WTC11 (cell line): ENCODE measurements around the gene CSTPP1. TPM values are rescaled to one million over a fixed set of nuclear protein-coding genes. Genes with fewer than 3 reads are reported as not detected.

Experiments
- ATAC-seq: fragments of 200-7000 bp; cut with Tn5 transposase; 2 replicates; pipeline ENCODE4 v1.10.0; 2021; ENCODE audit warnings: mild to moderate bottlenecking, moderate library complexity
- CTCF ChIA-PET: fragments of 300-600 bp; sonication (Branson Sonifier 250); formaldehyde crosslinking; loops from one replicate; lab custom pipeline; 2021; ENCODE audit warnings: antibody characterized with exemption; lab: Charles Lee
- POLR2A ChIA-PET: fragments of 350-600 bp; sonication (Branson Sonifier 250); formaldehyde crosslinking; loops from one replicate; lab custom pipeline; 2021; ENCODE audit warnings: antibody characterized with exemption; lab: Charles Lee
- DNase-seq: peaks from one replicate; pipeline ENCODE4 v3.0.0; 2021; ENCODE audit warnings: low spot score
- H3K27ac Mint-ChIP-seq: 2 replicates; pipeline ENCODE4 v1.8.0; 2021; ENCODE audit warnings: mixed read lengths
- H3K27me3 Mint-ChIP-seq: 2 replicates; pipeline ENCODE4 v1.8.0; 2021; ENCODE audit warnings: low read depth, mild to moderate bottlenecking, moderate library complexity, mixed read lengths
- H3K36me3 Mint-ChIP-seq: 2 replicates; pipeline ENCODE4 v1.8.0; 2021; ENCODE audit warnings: mixed read lengths
- H3K4me1 Mint-ChIP-seq: 2 replicates; pipeline ENCODE4 v1.8.0; 2022; ENCODE audit warnings: mixed read lengths
- H3K4me3 Mint-ChIP-seq: 2 replicates; pipeline ENCODE4 v1.8.0; 2021; ENCODE audit warnings: mild to moderate bottlenecking, moderate library complexity, mixed read lengths
- H3K9me3 Mint-ChIP-seq: 2 replicates; pipeline ENCODE4 v1.8.0; 2021; ENCODE audit warnings: mixed read lengths
- FOXK1 ChIP-seq: sonication (generic); formaldehyde crosslinking; IDR thresholded peaks from 2 replicates; pipeline ENCODE4 v1.8.0; 2022; ENCODE audit warnings: mild to moderate bottlenecking, moderate library complexity, missing genetic modification reagents
- FOXP1 ChIP-seq: sonication (generic); formaldehyde crosslinking; IDR thresholded peaks from 2 replicates; pipeline ENCODE4 v1.8.0; 2022; ENCODE audit warnings: missing genetic modification reagents, mild to moderate bottlenecking, moderate library complexity, borderline replicate concordance
- GTF2I ChIP-seq: fragments of 250-450 bp; sonication (Bioruptor Pico); conservative IDR thresholded peaks from 2 replicates; pipeline ENCODE4 v1.4.0; 2021; ENCODE audit warnings: mild to moderate bottlenecking
- IRF2 ChIP-seq: sonication (generic); formaldehyde crosslinking; IDR thresholded peaks from 2 replicates; pipeline ENCODE4 v1.8.0; 2022; ENCODE audit warnings: low read depth, missing genetic modification reagents, borderline replicate concordance
- JUN ChIP-seq: sonication (generic); formaldehyde crosslinking; IDR thresholded peaks from 2 replicates; pipeline ENCODE4 v1.8.0; 2023; ENCODE audit warnings: mild to moderate bottlenecking, missing genetic modification reagents
- KAT7 ChIP-seq: sonication (generic); formaldehyde crosslinking; IDR thresholded peaks from 2 replicates; pipeline ENCODE4 v1.8.1; 2023; ENCODE audit warnings: missing genetic modification reagents, mild to moderate bottlenecking, borderline replicate concordance
- MYBL2 ChIP-seq: sonication (generic); formaldehyde crosslinking; IDR thresholded peaks from 2 replicates; pipeline ENCODE4 v1.8.1; 2023; ENCODE audit warnings: mild to moderate bottlenecking, moderate library complexity, missing genetic modification reagents
- NR1H2 ChIP-seq: sonication (generic); formaldehyde crosslinking; IDR thresholded peaks from 2 replicates; pipeline ENCODE4 v1.9.0; 2021; ENCODE audit warnings: mild to moderate bottlenecking, moderate library complexity, missing genetic modification reagents
- SMAD3 ChIP-seq: sonication (generic); formaldehyde crosslinking; IDR thresholded peaks from 2 replicates; pipeline ENCODE4 v1.8.0; 2022; ENCODE audit warnings: missing genetic modification reagents, mild to moderate bottlenecking, borderline replicate concordance
- SMAD4 ChIP-seq: sonication (generic); formaldehyde crosslinking; IDR thresholded peaks from 2 replicates; pipeline ENCODE4 v1.8.0; 2022; ENCODE audit warnings: mild to moderate bottlenecking, missing genetic modification reagents
- TEAD1 ChIP-seq: sonication (generic); formaldehyde crosslinking; IDR thresholded peaks from 2 replicates; pipeline ENCODE4 v1.8.0; 2022; ENCODE audit warnings: mild to moderate bottlenecking, missing genetic modification reagents
- TEAD4 ChIP-seq: sonication (generic); formaldehyde crosslinking; IDR thresholded peaks from 2 replicates; pipeline ENCODE4 v1.8.0; 2022; ENCODE audit warnings: mild to moderate bottlenecking, missing genetic modification reagents
- ZNF121 ChIP-seq: sonication (generic); formaldehyde crosslinking; IDR thresholded peaks from 2 replicates; pipeline ENCODE4 v1.8.0; 2023; ENCODE audit warnings: missing genetic modification reagents
- ZNF423 ChIP-seq: fragments of 250-450 bp; sonication (Bioruptor Pico); IDR thresholded peaks from 2 replicates; pipeline ENCODE4 v2.1.2; 2022; ENCODE audit warnings: mild to moderate bottlenecking, moderate library complexity
- total RNA-seq: library from RNA; stranded (reverse); gene quantifications from 3 replicates; pipeline ENCODE4 v1.2.3, GENCODE V29; 2021
- TF ChIP-seq, protein P1 (sequence below): sonication (generic); formaldehyde crosslinking; IDR thresholded peaks from 2 replicates; pipeline ENCODE4 v1.8.1; 2022; ENCODE audit warnings: low read depth, missing genetic modification reagents, borderline replicate concordance
- TF ChIP-seq, protein P2 (sequence below): sonication (generic); formaldehyde crosslinking; IDR thresholded peaks from 2 replicates; pipeline ENCODE4 v1.8.0; 2022; ENCODE audit warnings: missing genetic modification reagents
- TF ChIP-seq, protein P3 (sequence below): fragments of 250-450 bp; sonication (Bioruptor Pico); IDR thresholded peaks from 2 replicates; pipeline ENCODE4 v1.9.0; 2021; ENCODE audit warnings: mild to moderate bottlenecking, borderline replicate concordance
- TF ChIP-seq, protein P4 (sequence below): sonication (generic); formaldehyde crosslinking; IDR thresholded peaks from 2 replicates; pipeline ENCODE4 v1.8.0; 2022; ENCODE audit warnings: mild to moderate bottlenecking, missing genetic modification reagents
- TF ChIP-seq, protein P5 (sequence below): sonication (generic); formaldehyde crosslinking; IDR thresholded peaks from 2 replicates; pipeline ENCODE4 v1.8.0; 2022; ENCODE audit warnings: mild to moderate bottlenecking, missing genetic modification reagents
- TF ChIP-seq, protein P6 (sequence below): sonication (generic); formaldehyde crosslinking; IDR thresholded peaks from 2 replicates; pipeline ENCODE4 v1.8.1; 2023; ENCODE audit warnings: mild to moderate bottlenecking, missing genetic modification reagents
- TF ChIP-seq, protein P7 (sequence below): sonication (generic); formaldehyde crosslinking; IDR thresholded peaks from 2 replicates; pipeline ENCODE4 v1.8.1; 2022; ENCODE audit warnings: mild to moderate bottlenecking, moderate library complexity, missing genetic modification reagents

The CSTPP1 gene
- total RNA-seq, 1 experiment from 2014 or later, result 23.6 TPM

DNA sequence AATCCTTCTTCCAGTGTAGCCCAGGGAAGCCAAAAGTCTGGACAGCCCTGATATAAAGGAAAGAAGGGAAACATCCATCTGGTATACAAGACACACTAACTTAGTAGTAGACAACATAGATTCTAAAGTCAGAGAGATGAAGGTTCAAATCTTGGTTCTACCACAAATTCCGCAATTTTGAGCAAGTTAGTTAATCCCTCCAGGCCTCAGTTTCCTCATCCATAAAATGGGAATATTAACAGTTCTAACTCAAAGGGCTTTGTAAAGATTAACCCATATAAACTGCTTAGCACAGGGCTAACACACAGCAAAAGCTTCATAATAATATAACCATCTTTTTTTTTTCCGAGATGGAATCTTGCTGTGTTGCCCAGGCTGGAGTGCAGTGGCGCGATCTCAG, 29.0 kb upstream of the CSTPP1 start:
- ATAC-seq, result no peak
- POLR2A ChIA-PET, result no interaction called here
- Mint-ChIP-seq H3K9me3 (no peaks in the 10 kb centered on the region), H3K4me3 (peak overlapping the region; percentile 13; the same call in 1 of the 2 replicates), H3K27me3 (no peaks in the 10 kb centered on the region), H3K27ac (peak overlapping the region; percentile 93), H3K36me3 (0 out of 2 replicates have a peak, but pooled peaks cover 2% of the 10 kb centered on the region), H3K4me1 (peaks cover 78% of the 10 kb centered on the region)
- no peak for DNase-seq
- TF ChIP-seq ZNF423 (CRISPR knock-in tag), result no peak
- peak; percentile 89 for TF ChIP-seq ZNF121
- TF ChIP-seq JUN (CRISPR knock-in tag), result no peak
- peak; percentile 16; the same call in 1 of the 2 replicates for TF ChIP-seq GTF2I
- CTCF ChIA-PET, result interaction anchor here (1.1 to 15.5 kb wide), 3 partner anchors 9 to 255 kb away, joined by 3 to 182 read pairs (median 15); no protein-coding TSS in a partner anchor

DNA sequence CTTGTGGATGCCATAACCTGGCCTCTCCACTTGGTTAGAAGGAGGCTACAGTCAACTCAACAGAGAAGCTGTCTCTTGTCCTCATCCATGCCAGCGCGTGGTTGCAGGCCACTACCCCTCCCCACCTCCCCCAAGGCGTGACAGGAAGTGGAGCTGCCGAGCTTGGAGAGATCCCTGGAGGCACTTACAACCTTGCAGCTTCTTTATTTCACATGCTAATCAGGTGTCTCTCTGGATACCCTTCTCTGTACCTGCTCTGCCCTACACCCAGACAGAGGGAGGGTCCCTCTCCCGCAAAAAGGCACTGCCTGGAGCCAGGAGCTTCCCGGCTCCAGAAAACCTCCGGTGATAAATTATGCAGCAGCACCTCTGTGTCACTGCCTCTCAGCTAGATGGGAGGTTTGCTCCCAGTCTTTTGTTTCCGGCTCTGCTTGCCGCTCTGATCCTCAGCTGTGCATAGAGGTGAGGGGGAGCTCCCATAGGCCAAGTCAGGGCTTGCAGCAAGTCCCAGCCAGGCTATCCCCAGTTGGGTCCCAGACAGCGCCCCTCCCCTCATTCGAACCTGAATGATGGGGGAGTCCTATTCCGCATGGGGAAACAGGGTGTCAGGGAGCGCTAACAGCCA, 23.9 kb upstream of the CSTPP1 start:
- CTCF ChIA-PET, result interaction anchor here (0.8 to 15.5 kb wide), 20 partner anchors 9 to 641 kb away, joined by 3 to 182 read pairs (median 4); partner anchors contain the start of genes ARHGAP1, CELF1, CSTPP1 and DDB2
- Mint-ChIP-seq H3K4me1 (peaks cover 83% of the 10 kb centered on the region), H3K27ac (peak overlapping the region; percentile 100), H3K36me3 (peaks cover 3% of the 10 kb centered on the region; the same call in 1 of the 2 replicates), H3K27me3 (peaks cover 7% of the 10 kb centered on the region; the same call in 1 of the 2 replicates), H3K4me3 (peak overlapping the region; percentile 80), H3K9me3 (no peaks in the 10 kb centered on the region)
- DNase-seq (peak; percentile 77), ATAC-seq (peak; percentile 85)
- POLR2A ChIA-PET, result interaction anchor here (0.5 to 2.1 kb wide), 10 partner anchors 9 to 302 kb away, joined by 3 to 11 read pairs (median 4); partner anchors contain the start of genes CSTPP1 and DDB2
- TF ChIP-seq MYBL2 (peak; percentile 42; the same call in 1 of the 2 replicates), NR1H2 (no peak), IRF2 (CRISPR knock-in tag) (no peak), KAT7 (CRISPR knock-in tag) (no peak), SMAD3 (CRISPR knock-in tag) (peak; percentile 54; the same call in 1 of the 2 replicates), TEAD1 (CRISPR knock-in tag) (0 out of 2 replicates have a peak, but pooled peaks have one; percentile 38), TEAD4 (no peak), SMAD4 (CRISPR knock-in tag) (no peak), JUN (CRISPR knock-in tag) (no peak), FOXK1 (0 out of 2 replicates have a peak, but pooled peaks have one; percentile 20), FOXP1 (CRISPR knock-in tag) (no peak)
- TF ChIP-seq, protein P1, sequence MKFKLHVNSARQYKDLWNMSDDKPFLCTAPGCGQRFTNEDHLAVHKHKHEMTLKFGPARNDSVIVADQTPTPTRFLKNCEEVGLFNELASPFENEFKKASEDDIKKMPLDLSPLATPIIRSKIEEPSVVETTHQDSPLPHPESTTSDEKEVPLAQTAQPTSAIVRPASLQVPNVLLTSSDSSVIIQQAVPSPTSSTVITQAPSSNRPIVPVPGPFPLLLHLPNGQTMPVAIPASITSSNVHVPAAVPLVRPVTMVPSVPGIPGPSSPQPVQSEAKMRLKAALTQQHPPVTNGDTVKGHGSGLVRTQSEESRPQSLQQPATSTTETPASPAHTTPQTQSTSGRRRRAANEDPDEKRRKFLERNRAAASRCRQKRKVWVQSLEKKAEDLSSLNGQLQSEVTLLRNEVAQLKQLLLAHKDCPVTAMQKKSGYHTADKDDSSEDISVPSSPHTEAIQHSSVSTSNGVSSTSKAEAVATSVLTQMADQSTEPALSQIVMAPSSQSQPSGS (CRISPR knock-in tag), result no peak
- TF ChIP-seq, protein P2, sequence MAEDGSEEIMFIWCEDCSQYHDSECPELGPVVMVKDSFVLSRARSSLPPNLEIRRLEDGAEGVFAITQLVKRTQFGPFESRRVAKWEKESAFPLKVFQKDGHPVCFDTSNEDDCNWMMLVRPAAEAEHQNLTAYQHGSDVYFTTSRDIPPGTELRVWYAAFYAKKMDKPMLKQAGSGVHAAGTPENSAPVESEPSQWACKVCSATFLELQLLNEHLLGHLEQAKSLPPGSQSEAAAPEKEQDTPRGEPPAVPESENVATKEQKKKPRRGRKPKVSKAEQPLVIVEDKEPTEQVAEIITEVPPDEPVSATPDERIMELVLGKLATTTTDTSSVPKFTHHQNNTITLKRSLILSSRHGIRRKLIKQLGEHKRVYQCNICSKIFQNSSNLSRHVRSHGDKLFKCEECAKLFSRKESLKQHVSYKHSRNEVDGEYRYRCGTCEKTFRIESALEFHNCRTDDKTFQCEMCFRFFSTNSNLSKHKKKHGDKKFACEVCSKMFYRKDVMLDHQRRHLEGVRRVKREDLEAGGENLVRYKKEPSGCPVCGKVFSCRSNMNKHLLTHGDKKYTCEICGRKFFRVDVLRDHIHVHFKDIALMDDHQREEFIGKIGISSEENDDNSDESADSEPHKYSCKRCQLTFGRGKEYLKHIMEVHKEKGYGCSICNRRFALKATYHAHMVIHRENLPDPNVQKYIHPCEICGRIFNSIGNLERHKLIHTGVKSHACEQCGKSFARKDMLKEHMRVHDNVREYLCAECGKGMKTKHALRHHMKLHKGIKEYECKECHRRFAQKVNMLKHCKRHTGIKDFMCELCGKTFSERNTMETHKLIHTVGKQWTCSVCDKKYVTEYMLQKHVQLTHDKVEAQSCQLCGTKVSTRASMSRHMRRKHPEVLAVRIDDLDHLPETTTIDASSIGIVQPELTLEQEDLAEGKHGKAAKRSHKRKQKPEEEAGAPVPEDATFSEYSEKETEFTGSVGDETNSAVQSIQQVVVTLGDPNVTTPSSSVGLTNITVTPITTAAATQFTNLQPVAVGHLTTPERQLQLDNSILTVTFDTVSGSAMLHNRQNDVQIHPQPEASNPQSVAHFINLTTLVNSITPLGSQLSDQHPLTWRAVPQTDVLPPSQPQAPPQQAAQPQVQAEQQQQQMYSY, result peak; percentile 57
- TF ChIP-seq, protein P3, sequence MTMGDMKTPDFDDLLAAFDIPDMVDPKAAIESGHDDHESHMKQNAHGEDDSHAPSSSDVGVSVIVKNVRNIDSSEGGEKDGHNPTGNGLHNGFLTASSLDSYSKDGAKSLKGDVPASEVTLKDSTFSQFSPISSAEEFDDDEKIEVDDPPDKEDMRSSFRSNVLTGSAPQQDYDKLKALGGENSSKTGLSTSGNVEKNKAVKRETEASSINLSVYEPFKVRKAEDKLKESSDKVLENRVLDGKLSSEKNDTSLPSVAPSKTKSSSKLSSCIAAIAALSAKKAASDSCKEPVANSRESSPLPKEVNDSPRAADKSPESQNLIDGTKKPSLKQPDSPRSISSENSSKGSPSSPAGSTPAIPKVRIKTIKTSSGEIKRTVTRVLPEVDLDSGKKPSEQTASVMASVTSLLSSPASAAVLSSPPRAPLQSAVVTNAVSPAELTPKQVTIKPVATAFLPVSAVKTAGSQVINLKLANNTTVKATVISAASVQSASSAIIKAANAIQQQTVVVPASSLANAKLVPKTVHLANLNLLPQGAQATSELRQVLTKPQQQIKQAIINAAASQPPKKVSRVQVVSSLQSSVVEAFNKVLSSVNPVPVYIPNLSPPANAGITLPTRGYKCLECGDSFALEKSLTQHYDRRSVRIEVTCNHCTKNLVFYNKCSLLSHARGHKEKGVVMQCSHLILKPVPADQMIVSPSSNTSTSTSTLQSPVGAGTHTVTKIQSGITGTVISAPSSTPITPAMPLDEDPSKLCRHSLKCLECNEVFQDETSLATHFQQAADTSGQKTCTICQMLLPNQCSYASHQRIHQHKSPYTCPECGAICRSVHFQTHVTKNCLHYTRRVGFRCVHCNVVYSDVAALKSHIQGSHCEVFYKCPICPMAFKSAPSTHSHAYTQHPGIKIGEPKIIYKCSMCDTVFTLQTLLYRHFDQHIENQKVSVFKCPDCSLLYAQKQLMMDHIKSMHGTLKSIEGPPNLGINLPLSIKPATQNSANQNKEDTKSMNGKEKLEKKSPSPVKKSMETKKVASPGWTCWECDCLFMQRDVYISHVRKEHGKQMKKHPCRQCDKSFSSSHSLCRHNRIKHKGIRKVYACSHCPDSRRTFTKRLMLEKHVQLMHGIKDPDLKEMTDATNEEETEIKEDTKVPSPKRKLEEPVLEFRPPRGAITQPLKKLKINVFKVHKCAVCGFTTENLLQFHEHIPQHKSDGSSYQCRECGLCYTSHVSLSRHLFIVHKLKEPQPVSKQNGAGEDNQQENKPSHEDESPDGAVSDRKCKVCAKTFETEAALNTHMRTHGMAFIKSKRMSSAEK, result no peak
- TF ChIP-seq, protein P4, sequence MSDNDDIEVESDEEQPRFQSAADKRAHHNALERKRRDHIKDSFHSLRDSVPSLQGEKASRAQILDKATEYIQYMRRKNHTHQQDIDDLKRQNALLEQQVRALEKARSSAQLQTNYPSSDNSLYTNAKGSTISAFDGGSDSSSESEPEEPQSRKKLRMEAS (CRISPR knock-in tag), result peak; percentile 85; the same call in 1 of the 2 replicates
- TF ChIP-seq, protein P5, sequence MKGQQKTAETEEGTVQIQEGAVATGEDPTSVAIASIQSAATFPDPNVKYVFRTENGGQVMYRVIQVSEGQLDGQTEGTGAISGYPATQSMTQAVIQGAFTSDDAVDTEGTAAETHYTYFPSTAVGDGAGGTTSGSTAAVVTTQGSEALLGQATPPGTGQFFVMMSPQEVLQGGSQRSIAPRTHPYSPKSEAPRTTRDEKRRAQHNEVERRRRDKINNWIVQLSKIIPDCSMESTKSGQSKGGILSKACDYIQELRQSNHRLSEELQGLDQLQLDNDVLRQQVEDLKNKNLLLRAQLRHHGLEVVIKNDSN, result 0 out of 2 replicates have a peak, but pooled peaks have one; percentile 13
- TF ChIP-seq, protein P6, sequence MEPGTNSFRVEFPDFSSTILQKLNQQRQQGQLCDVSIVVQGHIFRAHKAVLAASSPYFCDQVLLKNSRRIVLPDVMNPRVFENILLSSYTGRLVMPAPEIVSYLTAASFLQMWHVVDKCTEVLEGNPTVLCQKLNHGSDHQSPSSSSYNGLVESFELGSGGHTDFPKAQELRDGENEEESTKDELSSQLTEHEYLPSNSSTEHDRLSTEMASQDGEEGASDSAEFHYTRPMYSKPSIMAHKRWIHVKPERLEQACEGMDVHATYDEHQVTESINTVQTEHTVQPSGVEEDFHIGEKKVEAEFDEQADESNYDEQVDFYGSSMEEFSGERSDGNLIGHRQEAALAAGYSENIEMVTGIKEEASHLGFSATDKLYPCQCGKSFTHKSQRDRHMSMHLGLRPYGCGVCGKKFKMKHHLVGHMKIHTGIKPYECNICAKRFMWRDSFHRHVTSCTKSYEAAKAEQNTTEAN (CRISPR knock-in tag), result no peak; the same call in 1 of the 2 replicates
- TF ChIP-seq, protein P7, sequence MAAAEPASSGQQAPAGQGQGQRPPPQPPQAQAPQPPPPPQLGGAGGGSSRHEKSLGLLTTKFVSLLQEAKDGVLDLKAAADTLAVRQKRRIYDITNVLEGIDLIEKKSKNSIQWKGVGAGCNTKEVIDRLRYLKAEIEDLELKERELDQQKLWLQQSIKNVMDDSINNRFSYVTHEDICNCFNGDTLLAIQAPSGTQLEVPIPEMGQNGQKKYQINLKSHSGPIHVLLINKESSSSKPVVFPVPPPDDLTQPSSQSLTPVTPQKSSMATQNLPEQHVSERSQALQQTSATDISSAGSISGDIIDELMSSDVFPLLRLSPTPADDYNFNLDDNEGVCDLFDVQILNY (CRISPR knock-in tag), result 0 out of 2 replicates have a peak, but pooled peaks have one; percentile 33
